A549 (cell line): Measurements from ENCODE around the gene ITM2C. TPM values are rescaled to one million over a fixed set of nuclear protein-coding genes. Genes with fewer than 3 reads are reported as not detected.

Source experiments
- ATAC-seq, 2 experiments: fragments of 200-7000 bp in 1 of 2; fragments of >200 bp in 1 of 2; cut with Nextera tagmentation in 1 of 2; cut with Tn5 transposase in 1 of 2; 3 replicates each; pipeline versions ENCODE4 v1.8.0 to v1.9.1; 2018 to 2020; ENCODE audit warnings: mild to moderate bottlenecking in 1 of 2, moderate library complexity in 1 of 2
- CTCF ChIA-PET: fragments of 300-600 bp; sonication (Branson Sonifier 250); formaldehyde crosslinking; extraction: SDS; loops from one replicate; lab custom pipeline; 2021; ENCODE audit warnings: antibody characterized with exemption, inconsistent platforms; lab: Yijun Ruan, JAX
- POLR2A ChIA-PET: fragments of 350-600 bp; formaldehyde crosslinking; extraction: SDS; loops from one replicate; lab custom pipeline; 2021; ENCODE audit warnings: antibody characterized with exemption, inconsistent platforms; lab: Yijun Ruan, JAX
- DNase-seq, 2 experiments: peaks; one replicate each; pipeline versions ENCODE4 v3.0.0 to v3.0.0-alpha.2; 2011 to 2016; ENCODE audit warnings: low read depth in 1 of 2, low spot score in 1 of 2
- FAIRE-seq: peaks from 2 replicates; lab custom pipeline; 2011; peaks lifted over from hg19 to GRCh38; lab: Jason Lieb, UNC
- H3K27ac ChIP-seq, 2 experiments: fragments of >200 bp; sonication (Bioruptor Twin); formaldehyde crosslinking; 3 replicates each; pipeline ENCODE4 v1.5.1; 2016 to 2017
- H3K4me1 ChIP-seq: fragments of >200 bp; sonication (Bioruptor Twin); formaldehyde crosslinking; 3 replicates; pipeline ENCODE4 v1.6.1; 2016
- H3K4me2 ChIP-seq: fragments of >200 bp; sonication (Bioruptor Twin); formaldehyde crosslinking; 3 replicates; pipeline ENCODE4 v1.6.1; 2016
- H3K4me3 ChIP-seq: fragments of >200 bp; sonication (Bioruptor Twin); formaldehyde crosslinking; 3 replicates; pipeline ENCODE4 v1.5.1; 2016
- H3K9me3 ChIP-seq: fragments of >200 bp; sonication (Bioruptor Twin); formaldehyde crosslinking; 3 replicates; pipeline ENCODE4 v1.6.1; 2016
- BHLHE40 ChIP-seq: IDR thresholded peaks from 2 replicates; pipeline ENCODE4 v1.6.1; 2012; ENCODE audit warnings: low read depth, low read length, inconsistent platforms
- CBX8 ChIP-seq: fragments of 200-600 bp; sonication (generic); IDR thresholded peaks from 2 replicates; pipeline ENCODE4 v1.6.1; 2016
- CHD4 ChIP-seq: fragments of 200-600 bp; sonication (generic); IDR thresholded peaks from 2 replicates; pipeline ENCODE4 v1.6.1; 2016; ENCODE audit warnings: antibody characterized with exemption, mild to moderate bottlenecking, borderline replicate concordance
- EHMT2 ChIP-seq: fragments of 200-600 bp; sonication (generic); IDR thresholded peaks from 2 replicates; pipeline ENCODE4 v1.6.1; 2016; ENCODE audit warnings: antibody characterized with exemption, low read depth, mild to moderate bottlenecking, moderate library complexity
- EP300 ChIP-seq, 2 experiments: fragments of >200 bp; sonication (Bioruptor Twin); formaldehyde crosslinking; IDR thresholded peaks; 2 replicates in 1 of 2; 3 replicates in 1 of 2; pipeline ENCODE4 v1.6.1; 2016 to 2017
- FOSL2 ChIP-seq, 2 experiments: fragments of 450-650 bp in 1 of 2; fragments of >200 bp in 1 of 2; sonication (Bioruptor Twin) in 1 of 2; formaldehyde crosslinking; IDR thresholded peaks; 2 replicates each; pipeline versions ENCODE4 v1.5.0 to v1.6.1; 2016 to 2020; ENCODE audit warnings: mild to moderate bottlenecking in 1 of 2, moderate library complexity in 1 of 2
- HDAC2 ChIP-seq: fragments of 200-600 bp; sonication (generic); IDR thresholded peaks from 2 replicates; pipeline ENCODE4 v1.6.1; 2016
- HOXA7 ChIP-seq: fragments of 250-450 bp; sonication (Bioruptor Pico); IDR thresholded peaks from 2 replicates; pipeline ENCODE4 v1.5.0; 2020; ENCODE audit warnings: mild to moderate bottlenecking, moderate library complexity
- JUN ChIP-seq, 2 experiments: fragments of >200 bp; sonication (Bioruptor Twin); formaldehyde crosslinking; IDR thresholded peaks; 2 replicates in 1 of 2; 3 replicates in 1 of 2; pipeline ENCODE4 v1.6.1; 2016 to 2017
- MAZ ChIP-seq: fragments of 150-350 bp; IDR thresholded peaks from 2 replicates; pipeline ENCODE4 v1.6.1; 2014; ENCODE audit warnings: antibody characterized with exemption, low read depth, low read length, borderline replicate concordance
- MYC ChIP-seq: IDR thresholded peaks from 2 replicates; pipeline ENCODE4 v1.6.1; 2012; ENCODE audit warnings: mild to moderate bottlenecking, inconsistent platforms, low read length, improper control_type of control experiment, borderline replicate concordance
- NFE2L2 ChIP-seq: fragments of 150-350 bp; conservative IDR thresholded peaks from 2 replicates; pipeline ENCODE4 v1.6.1; 2014; ENCODE audit warnings: low read length
- NR3C1 ChIP-seq: fragments of >200 bp; sonication (Bioruptor Twin); formaldehyde crosslinking; IDR thresholded peaks from 3 replicates; pipeline ENCODE4 v1.6.1; 2017
- PHF8 ChIP-seq: fragments of 200-600 bp; sonication (generic); IDR thresholded peaks from 2 replicates; pipeline ENCODE4 v1.6.1; 2016; ENCODE audit warnings: low read depth, mild to moderate bottlenecking, antibody characterized with exemption, moderate library complexity, borderline replicate concordance
- POLR2A ChIP-seq: IDR thresholded peaks from 2 replicates; pipeline ENCODE4 v1.6.1; 2012; ENCODE audit warnings: mild to moderate bottlenecking, low read length
- POLR2AphosphoS2 ChIP-seq: conservative IDR thresholded peaks from 2 replicates; pipeline ENCODE4 v1.6.1; 2012; ENCODE audit warnings: low read length, improper control_type of control experiment, inconsistent platforms
- RAD21 ChIP-seq, 2 experiments: fragments of >200 bp in 1 of 2; sonication (Bioruptor Twin) in 1 of 2; formaldehyde crosslinking in 1 of 2; IDR thresholded peaks in 1 of 2; conservative IDR thresholded peaks in 1 of 2; 2 replicates in 1 of 2; 3 replicates in 1 of 2; pipeline ENCODE4 v1.6.1; 2012 to 2018; ENCODE audit warnings: inconsistent platforms in 1 of 2
- RARB ChIP-seq: fragments of 250-450 bp; sonication (Bioruptor Pico); IDR thresholded peaks from 2 replicates; pipeline ENCODE4 v1.8.0; 2021; ENCODE audit warnings: mild to moderate bottlenecking, moderate library complexity
- RCOR1 ChIP-seq: fragments of 150-350 bp; IDR thresholded peaks from 2 replicates; pipeline ENCODE4 v1.6.1; 2014; ENCODE audit warnings: antibody characterized with exemption, low read length, low read depth
- RFX5 ChIP-seq: fragments of 450-650 bp; IDR thresholded peaks from 2 replicates; pipeline ENCODE4 v1.7.1; 2014; ENCODE audit warnings: antibody characterized with exemption, mild to moderate bottlenecking, moderate library complexity
- SMC3 ChIP-seq: fragments of >200 bp; sonication (Bioruptor Twin); formaldehyde crosslinking; IDR thresholded peaks from 3 replicates; pipeline ENCODE4 v1.6.1; 2018; ENCODE audit warnings: inconsistent platforms
- SREBF2 ChIP-seq: fragments of 450-650 bp; IDR thresholded peaks from 2 replicates; pipeline ENCODE4 v1.6.1; 2014; ENCODE audit warnings: mild to moderate bottlenecking, moderate library complexity
- TFCP2L1 ChIP-seq: fragments of 250-450 bp; sonication (Bioruptor Pico); IDR thresholded peaks from 2 replicates; pipeline ENCODE4 v1.5.0; 2021; ENCODE audit warnings: mild to moderate bottlenecking
- ZFP36 ChIP-seq: fragments of 450-650 bp; IDR thresholded peaks from 2 replicates; pipeline ENCODE4 v1.6.1; 2014; ENCODE audit warnings: borderline replicate concordance; ENCODE audit not compliant: partially characterized antibody
- WGBS: methylation state at CpG from one replicate; pipeline ENCODE4 v1.1.6; 2017; ENCODE audit errors: missing lambda C conversion rate; 5-methylcytosine and 5-hydroxymethylcytosine counted together
- polyA minus RNA-seq: library from RNA; depleted of rRNA, polyadenylated mRNA; stranded (reverse); fragments of >200 nt; gene quantifications from 2 replicates; pipeline ENCODE4 v1.2.3, GENCODE V29; 2011; rRNA and poly(A)+ RNA removed
- polyA plus RNA-seq, 4 experiments: library from polyadenylated mRNA; depleted of rRNA in 3 of 4; stranded (reverse); fragments of >200 nt; fragmentation: RNase III in 1 of 4; extraction: RNeasy Plus Mini Kit Qiagen cat#74134 plus additional on column Dnase treatment in 1 of 4; gene quantifications; 2 replicates in 3 of 4; 3 replicates in 1 of 4; pipeline ENCODE4 v1.2.3, GENCODE V29; 2011 to 2017
- TF ChIP-seq, protein P1 (sequence below): fragments of 150-350 bp; IDR thresholded peaks from 2 replicates; pipeline ENCODE4 v1.6.1; 2014; ENCODE audit warnings: low read depth, mild to moderate bottlenecking, low read length
- TF ChIP-seq, protein P2 (sequence below): fragments of >200 bp; sonication (Bioruptor Twin); formaldehyde crosslinking; IDR thresholded peaks from 3 replicates; pipeline ENCODE4 v1.5.1; 2016
- TF ChIP-seq, protein P3 (sequence below): fragments of 250-450 bp; sonication (Bioruptor Pico); IDR thresholded peaks from 2 replicates; pipeline ENCODE4 v1.5.0; 2021; ENCODE audit warnings: mild to moderate bottlenecking, moderate library complexity, borderline replicate concordance
- TF ChIP-seq, protein P4 (sequence below): IDR thresholded peaks from 2 replicates; pipeline ENCODE4 v1.6.1; 2012; ENCODE audit warnings: low read depth, borderline replicate concordance
- TF ChIP-seq, protein P5 (sequence below): fragments of >200 bp; sonication (Bioruptor Twin); formaldehyde crosslinking; IDR thresholded peaks from 3 replicates; pipeline ENCODE4 v1.6.1; 2016
- TF ChIP-seq, protein P6 (sequence below): fragments of 450-650 bp; IDR thresholded peaks from 2 replicates; pipeline ENCODE4 v1.6.1; 2014; ENCODE audit warnings: antibody characterized with exemption
- TF ChIP-seq, protein P7 (sequence below): IDR thresholded peaks from 2 replicates; pipeline ENCODE4 v1.6.1; 2012

Gene ITM2C, protein sequence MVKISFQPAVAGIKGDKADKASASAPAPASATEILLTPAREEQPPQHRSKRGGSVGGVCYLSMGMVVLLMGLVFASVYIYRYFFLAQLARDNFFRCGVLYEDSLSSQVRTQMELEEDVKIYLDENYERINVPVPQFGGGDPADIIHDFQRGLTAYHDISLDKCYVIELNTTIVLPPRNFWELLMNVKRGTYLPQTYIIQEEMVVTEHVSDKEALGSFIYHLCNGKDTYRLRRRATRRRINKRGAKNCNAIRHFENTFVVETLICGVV
- polyA plus RNA-seq (2011; rRNA removed), result 88.1 and 123 TPM in 2 replicates
- polyA plus RNA-seq (2012; cell fraction: cytosol; rRNA removed), result 86.8 and 109 TPM in 2 replicates
- polyA plus RNA-seq (2012; cell fraction: nucleus; rRNA removed), result 138 and 145 TPM in 2 replicates
- polyA plus RNA-seq (2017; fragmentation: RNase III; extraction: RNeasy Plus Mini Kit Qiagen cat#74134 plus additional on column Dnase treatment), result 63.3 to 105 TPM (median 84.0 TPM) in 3 replicates
- polyA minus RNA-seq, result 120 and 150 TPM in 2 replicates

DNA sequence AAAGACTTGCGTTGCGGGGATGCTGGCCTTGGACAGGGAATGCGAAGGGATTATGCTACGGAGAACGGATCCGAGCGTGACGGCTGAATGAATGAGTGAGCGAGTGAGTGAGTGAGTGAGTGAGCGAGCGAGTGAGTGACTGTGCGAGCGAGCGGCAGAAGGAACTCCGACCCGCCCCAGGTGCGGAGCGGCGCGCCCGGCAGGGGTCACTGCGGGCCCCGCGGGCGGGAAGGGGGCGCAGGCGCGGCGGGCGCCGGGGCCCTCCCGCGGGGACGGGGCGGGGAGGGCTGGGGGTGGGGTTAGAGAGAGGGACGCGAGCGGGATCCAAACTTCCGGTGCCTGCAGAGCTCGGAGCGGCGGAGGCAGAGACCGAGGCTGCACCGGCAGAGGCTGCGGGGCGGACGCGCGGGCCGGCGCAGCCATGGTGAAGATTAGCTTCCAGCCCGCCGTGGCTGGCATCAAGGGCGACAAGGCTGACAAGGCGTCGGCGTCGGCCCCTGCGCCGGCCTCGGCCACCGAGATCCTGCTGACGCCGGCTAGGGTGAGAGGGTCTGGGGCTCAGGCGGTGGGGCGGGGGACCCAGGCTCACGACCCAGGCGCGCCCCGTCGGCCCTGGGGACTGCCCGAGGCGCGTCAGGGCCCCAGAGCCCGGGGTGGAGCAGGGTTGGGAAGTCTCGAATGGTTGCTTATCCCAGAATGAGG is at the start of gene ITM2C:
Gene ITM2C, plus strand, starts transcription at position 338 of the 702 bp plus-strand sequence. Its CDS starts 84 bp downstream, at position 422.
- ChIA-PET CTCF (interaction anchor here (0.6 to 3.4 kb wide), 9 partner anchors 9 to 122 kb away, joined by 3 to 20 read pairs (median 4); no protein-coding TSS in a partner anchor), POLR2A (interaction anchor here (0.6 to 1.0 kb wide), 3 partner anchors 97 to 188 kb away, joined by 3 to 4 read pairs (median 3); no protein-coding TSS in a partner anchor)
- H3K9me3 ChIP-seq, result no peaks in the 10 kb centered on the region
- H3K27ac ChIP-seq, result peak within 1 kb of the TSS; percentile 79 to 91
- DNase-seq (peak; percentile 65 to 76), FAIRE-seq (no peak), ATAC-seq (peak; percentile 80 to 91)
- H3K4me2 ChIP-seq, result peak within 1 kb of the TSS; percentile 91
- H3K4me1 ChIP-seq, result peaks cover 21% of the 10 kb centered on the region
- under 1% methylated on average over 25 of the region's 76 CpGs for WGBS
- peak within 1 kb of the TSS; percentile 80 for H3K4me3 ChIP-seq
- TF ChIP-seq CHD4 (no peak), BHLHE40 (no peak), JUN (IDR thresholded peaks at IDR 0.05) (peak in 1 of 2 experiments; percentile 45; a peak in 1 of 5 replicates), MAZ (no peak), FOSL2 (IDR thresholded peaks at IDR 0.05) (no peak), FOSL2 (CRISPR knock-in tag; IDR thresholded peaks at IDR 0.05) (no peak), NR3C1 (no peak), MYC (no peak), SMC3 (peak; percentile 52; the same call in 2 of the 3 replicates), ZFP36 (no peak), SREBF2 (no peak), RAD21 (conservative IDR thresholded peaks at IDR 0.05 in 1 of 2, IDR thresholded peaks at IDR 0.05 in 1 of 2) (peak in 1 of 2 experiments; percentile 41; a peak in 2 of 5 replicates), NFE2L2 (no peak), POLR2A (peak; percentile 81), HOXA7 (no peak), EHMT2 (no peak), TFCP2L1 (CRISPR knock-in tag) (no peak), PHF8 (peak; percentile 47; the same call in 1 of the 2 replicates), RARB (no peak), EP300 (IDR thresholded peaks at IDR 0.05) (no peak), RCOR1 (no peak), HDAC2 (no peak), CBX8 (no peak), RFX5 (no peak), POLR2AphosphoS2 (no peak)
- TF ChIP-seq, protein P1, sequence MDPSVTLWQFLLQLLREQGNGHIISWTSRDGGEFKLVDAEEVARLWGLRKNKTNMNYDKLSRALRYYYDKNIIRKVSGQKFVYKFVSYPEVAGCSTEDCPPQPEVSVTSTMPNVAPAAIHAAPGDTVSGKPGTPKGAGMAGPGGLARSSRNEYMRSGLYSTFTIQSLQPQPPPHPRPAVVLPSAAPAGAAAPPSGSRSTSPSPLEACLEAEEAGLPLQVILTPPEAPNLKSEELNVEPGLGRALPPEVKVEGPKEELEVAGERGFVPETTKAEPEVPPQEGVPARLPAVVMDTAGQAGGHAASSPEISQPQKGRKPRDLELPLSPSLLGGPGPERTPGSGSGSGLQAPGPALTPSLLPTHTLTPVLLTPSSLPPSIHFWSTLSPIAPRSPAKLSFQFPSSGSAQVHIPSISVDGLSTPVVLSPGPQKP, result no peak
- TF ChIP-seq, protein P2, sequence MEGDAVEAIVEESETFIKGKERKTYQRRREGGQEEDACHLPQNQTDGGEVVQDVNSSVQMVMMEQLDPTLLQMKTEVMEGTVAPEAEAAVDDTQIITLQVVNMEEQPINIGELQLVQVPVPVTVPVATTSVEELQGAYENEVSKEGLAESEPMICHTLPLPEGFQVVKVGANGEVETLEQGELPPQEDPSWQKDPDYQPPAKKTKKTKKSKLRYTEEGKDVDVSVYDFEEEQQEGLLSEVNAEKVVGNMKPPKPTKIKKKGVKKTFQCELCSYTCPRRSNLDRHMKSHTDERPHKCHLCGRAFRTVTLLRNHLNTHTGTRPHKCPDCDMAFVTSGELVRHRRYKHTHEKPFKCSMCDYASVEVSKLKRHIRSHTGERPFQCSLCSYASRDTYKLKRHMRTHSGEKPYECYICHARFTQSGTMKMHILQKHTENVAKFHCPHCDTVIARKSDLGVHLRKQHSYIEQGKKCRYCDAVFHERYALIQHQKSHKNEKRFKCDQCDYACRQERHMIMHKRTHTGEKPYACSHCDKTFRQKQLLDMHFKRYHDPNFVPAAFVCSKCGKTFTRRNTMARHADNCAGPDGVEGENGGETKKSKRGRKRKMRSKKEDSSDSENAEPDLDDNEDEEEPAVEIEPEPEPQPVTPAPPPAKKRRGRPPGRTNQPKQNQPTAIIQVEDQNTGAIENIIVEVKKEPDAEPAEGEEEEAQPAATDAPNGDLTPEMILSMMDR, result peak; percentile 69
- TF ChIP-seq, protein P3, sequence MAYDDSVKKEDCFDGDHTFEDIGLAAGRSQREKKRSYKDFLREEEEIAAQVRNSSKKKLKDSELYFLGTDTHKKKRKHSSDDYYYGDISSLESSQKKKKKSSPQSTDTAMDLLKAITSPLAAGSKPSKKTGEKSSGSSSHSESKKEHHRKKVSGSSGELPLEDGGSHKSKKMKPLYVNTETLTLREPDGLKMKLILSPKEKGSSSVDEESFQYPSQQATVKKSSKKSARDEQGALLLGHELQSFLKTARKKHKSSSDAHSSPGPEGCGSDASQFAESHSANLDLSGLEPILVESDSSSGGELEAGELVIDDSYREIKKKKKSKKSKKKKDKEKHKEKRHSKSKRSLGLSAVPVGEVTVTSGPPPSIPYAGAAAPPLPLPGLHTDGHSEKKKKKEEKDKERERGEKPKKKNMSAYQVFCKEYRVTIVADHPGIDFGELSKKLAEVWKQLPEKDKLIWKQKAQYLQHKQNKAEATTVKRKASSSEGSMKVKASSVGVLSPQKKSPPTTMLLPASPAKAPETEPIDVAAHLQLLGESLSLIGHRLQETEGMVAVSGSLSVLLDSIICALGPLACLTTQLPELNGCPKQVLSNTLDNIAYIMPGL, result no peak
- TF ChIP-seq, protein P4, sequence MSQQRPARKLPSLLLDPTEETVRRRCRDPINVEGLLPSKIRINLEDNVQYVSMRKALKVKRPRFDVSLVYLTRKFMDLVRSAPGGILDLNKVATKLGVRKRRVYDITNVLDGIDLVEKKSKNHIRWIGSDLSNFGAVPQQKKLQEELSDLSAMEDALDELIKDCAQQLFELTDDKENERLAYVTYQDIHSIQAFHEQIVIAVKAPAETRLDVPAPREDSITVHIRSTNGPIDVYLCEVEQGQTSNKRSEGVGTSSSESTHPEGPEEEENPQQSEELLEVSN, result no peak
- TF ChIP-seq, protein P5, sequence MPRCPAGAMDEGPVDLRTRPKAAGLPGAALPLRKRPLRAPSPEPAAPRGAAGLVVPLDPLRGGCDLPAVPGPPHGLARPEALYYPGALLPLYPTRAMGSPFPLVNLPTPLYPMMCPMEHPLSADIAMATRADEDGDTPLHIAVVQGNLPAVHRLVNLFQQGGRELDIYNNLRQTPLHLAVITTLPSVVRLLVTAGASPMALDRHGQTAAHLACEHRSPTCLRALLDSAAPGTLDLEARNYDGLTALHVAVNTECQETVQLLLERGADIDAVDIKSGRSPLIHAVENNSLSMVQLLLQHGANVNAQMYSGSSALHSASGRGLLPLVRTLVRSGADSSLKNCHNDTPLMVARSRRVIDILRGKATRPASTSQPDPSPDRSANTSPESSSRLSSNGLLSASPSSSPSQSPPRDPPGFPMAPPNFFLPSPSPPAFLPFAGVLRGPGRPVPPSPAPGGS, result 0 out of 3 replicates have a peak, but pooled peaks have one; percentile 37
- TF ChIP-seq, protein P6, sequence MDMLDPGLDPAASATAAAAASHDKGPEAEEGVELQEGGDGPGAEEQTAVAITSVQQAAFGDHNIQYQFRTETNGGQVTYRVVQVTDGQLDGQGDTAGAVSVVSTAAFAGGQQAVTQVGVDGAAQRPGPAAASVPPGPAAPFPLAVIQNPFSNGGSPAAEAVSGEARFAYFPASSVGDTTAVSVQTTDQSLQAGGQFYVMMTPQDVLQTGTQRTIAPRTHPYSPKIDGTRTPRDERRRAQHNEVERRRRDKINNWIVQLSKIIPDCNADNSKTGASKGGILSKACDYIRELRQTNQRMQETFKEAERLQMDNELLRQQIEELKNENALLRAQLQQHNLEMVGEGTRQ, result no peak
- TF ChIP-seq, protein P7, sequence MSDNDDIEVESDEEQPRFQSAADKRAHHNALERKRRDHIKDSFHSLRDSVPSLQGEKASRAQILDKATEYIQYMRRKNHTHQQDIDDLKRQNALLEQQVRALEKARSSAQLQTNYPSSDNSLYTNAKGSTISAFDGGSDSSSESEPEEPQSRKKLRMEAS, result peak; percentile 52; the same call in 1 of the 2 replicates
